RWPE2 (cell line): Measurements from ENCODE around the gene GTF2F1.

Source experiments
- ATAC-seq: fragments of 200-7000 bp; cut with Tn5 transposase; 3 replicates; pipeline ENCODE4 v1.9.1; 2021; ENCODE audit warnings: low read depth
- DNase-seq: peaks from one replicate; pipeline ENCODE4 v3.0.0-alpha.2; 2020; ENCODE audit warnings: low spot score
- H3K27ac ChIP-seq: fragments of 450-650 bp; 2 replicates; pipeline ENCODE4 v1.5.1; 2017; ENCODE audit warnings: mild to moderate bottlenecking; ENCODE audit not compliant: poor library complexity, severe bottlenecking
- H3K27me3 ChIP-seq: fragments of 250-450 bp; sonication (Bioruptor Pico); 2 replicates; pipeline ENCODE4 v1.5.1; 2021; ENCODE audit warnings: mild to moderate bottlenecking, moderate library complexity; ENCODE audit not compliant: insufficient read depth, poor library complexity, severe bottlenecking
- H3K36me3 ChIP-seq: fragments of 250-450 bp; sonication (Bioruptor Pico); 2 replicates; pipeline ENCODE4 v1.5.1; 2020; ENCODE audit warnings: low read depth, mild to moderate bottlenecking, moderate library complexity
- H3K4me1 ChIP-seq: fragments of 250-450 bp; sonication (Bioruptor Pico); 2 replicates; pipeline ENCODE4 v1.5.1; 2021; ENCODE audit warnings: mild to moderate bottlenecking, moderate library complexity; ENCODE audit not compliant: insufficient read depth, poor library complexity, severe bottlenecking
- H3K4me3 ChIP-seq: fragments of 250-450 bp; sonication (Bioruptor Pico); 2 replicates; pipeline ENCODE4 v1.5.1; 2021; ENCODE audit warnings: mild to moderate bottlenecking, moderate library complexity; ENCODE audit not compliant: severe bottlenecking
- H3K9me3 ChIP-seq: fragments of 250-450 bp; sonication (Bioruptor Pico); 2 replicates; pipeline ENCODE4 v1.5.1; 2021; ENCODE audit warnings: mild to moderate bottlenecking, moderate library complexity; ENCODE audit not compliant: severe bottlenecking
- TF ChIP-seq, protein P1 (sequence below): fragments of 450-650 bp; IDR thresholded peaks from one replicate; pipeline ENCODE4 v1.5.1; 2017; ENCODE audit warnings: mild to moderate bottlenecking, moderate library complexity; ENCODE audit not compliant: poor library complexity, severe bottlenecking

GTF2F1 gene

DNA sequence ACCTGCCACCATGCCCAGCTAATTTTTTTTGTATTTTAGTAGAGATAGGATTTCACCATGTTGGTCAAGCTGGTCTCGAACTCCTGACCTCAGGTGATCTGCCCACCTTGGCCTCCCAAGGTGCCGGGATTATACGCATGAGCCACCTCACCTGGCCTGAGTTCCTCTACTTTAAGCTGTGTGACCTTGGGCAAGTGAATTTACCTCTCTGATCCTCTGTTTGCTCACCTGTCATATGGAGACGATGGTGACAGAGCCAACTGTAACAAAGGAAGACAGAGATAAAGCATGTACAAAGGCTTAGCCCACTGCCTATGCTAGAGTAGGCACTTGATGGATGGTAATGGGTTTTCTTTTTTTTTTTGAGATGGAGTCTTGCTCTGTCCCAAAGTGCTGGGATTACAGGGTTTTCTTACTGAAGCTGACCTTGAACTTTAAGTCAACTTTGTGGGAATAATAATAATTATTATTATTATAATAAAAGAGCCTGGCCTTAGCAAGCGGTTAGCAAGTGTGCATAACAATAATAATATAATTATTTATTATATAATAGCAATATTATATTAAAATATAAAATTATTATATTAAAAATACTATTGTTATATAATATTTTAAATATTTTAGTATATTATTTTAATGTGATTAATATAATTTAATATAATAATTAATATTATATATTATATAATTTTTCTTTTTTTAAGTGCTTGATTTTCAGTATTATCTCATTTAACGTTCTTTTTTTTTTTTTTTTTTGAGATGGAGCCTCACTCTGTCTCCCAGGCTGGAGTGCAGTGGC is 58.3 kb downstream of the GTF2F1 start:
- TF ChIP-seq, protein P1, sequence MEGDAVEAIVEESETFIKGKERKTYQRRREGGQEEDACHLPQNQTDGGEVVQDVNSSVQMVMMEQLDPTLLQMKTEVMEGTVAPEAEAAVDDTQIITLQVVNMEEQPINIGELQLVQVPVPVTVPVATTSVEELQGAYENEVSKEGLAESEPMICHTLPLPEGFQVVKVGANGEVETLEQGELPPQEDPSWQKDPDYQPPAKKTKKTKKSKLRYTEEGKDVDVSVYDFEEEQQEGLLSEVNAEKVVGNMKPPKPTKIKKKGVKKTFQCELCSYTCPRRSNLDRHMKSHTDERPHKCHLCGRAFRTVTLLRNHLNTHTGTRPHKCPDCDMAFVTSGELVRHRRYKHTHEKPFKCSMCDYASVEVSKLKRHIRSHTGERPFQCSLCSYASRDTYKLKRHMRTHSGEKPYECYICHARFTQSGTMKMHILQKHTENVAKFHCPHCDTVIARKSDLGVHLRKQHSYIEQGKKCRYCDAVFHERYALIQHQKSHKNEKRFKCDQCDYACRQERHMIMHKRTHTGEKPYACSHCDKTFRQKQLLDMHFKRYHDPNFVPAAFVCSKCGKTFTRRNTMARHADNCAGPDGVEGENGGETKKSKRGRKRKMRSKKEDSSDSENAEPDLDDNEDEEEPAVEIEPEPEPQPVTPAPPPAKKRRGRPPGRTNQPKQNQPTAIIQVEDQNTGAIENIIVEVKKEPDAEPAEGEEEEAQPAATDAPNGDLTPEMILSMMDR = no peak
- H3K36me3 ChIP-seq = no peaks in the 10 kb centered on the region
- H3K27me3 ChIP-seq = no peaks in the 10 kb centered on the region
- no peaks in the 10 kb centered on the region for H3K4me1 ChIP-seq
- DNase-seq (no peak), ATAC-seq (no peak)
- H3K27ac ChIP-seq = no peak overlapping the region
- no peak overlapping the region for H3K4me3 ChIP-seq
- no peaks in the 10 kb centered on the region for H3K9me3 ChIP-seq

DNA sequence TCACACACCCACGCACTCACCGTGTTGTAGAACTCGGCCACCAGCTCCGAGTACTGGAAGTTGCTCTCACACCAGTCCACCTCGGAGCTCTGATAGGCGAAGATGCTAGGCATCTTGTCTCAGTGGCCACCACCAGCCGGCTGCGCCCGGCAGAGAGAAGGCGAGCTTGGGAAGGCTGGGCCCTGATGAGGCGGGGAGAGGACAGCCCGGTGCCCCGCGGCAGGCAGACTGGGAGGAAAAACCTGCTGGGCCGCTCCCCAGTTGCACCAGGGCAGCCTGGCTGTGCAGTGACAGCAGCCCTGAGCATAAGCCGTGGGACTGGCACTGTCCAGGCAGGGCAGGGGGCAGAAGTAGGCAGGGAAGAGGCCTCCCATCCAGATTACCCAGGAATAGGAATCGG is 59.5 kb downstream of the GTF2F1 start, which contains the start of gene ACER1:
Gene ACER1 (minus strand): TSS at position 174 of the 400 bp plus-strand sequence. CDS start 61 bp downstream, at position 113.
- ATAC-seq = no peak
- H3K4me1 ChIP-seq = no peaks in the 10 kb centered on the region
- no peak for DNase-seq
- H3K4me3 ChIP-seq = no peak within 1 kb of the TSS
- no peaks in the 10 kb centered on the region for H3K9me3 ChIP-seq
- no peak within 1 kb of the TSS for H3K27ac ChIP-seq
- no peaks in the 10 kb centered on the region for H3K27me3 ChIP-seq
- TF ChIP-seq, protein P1 = no peak
- H3K36me3 ChIP-seq = no peaks in the 10 kb centered on the region
